T-helper 1 cell treated with Interleukin-12 subunit alpha and Interleukin-12 subunit beta and Interleukin-4 antibody, amounts not matched to agents 30 ng/mL and 1 ng/mL, for 36 hours (primary cell): ENCODE data around the gene DRG2. TPM values are rescaled to one million over a fixed set of nuclear protein-coding genes. Genes with fewer than 3 reads are reported as not detected.

Experiments
- intact Hi-C: fragments of 100-400 bp; cut with micrococcal nuclease; formaldehyde crosslinking; loops from one replicate; pipeline ENCODE4 v1.15.1; 2024
- total RNA-seq: library from RNA; stranded (reverse); gene quantifications from 2 replicates; pipeline ENCODE4 v1.2.3, GENCODE V29; 2022

DRG2 gene
- total RNA-seq, 1 donor from 2014 or later: 62.4 TPM

GRCh38 chr17:18074566-18075272 lies 13.0 kb upstream of the DRG2 start:
- intact Hi-C loops: no loop called here

GRCh38 chr17:18076936-18077335 lies 10.8 kb upstream of the DRG2 start:
- intact Hi-C loops: no loop called here

GRCh38 chr17:18079543-18079942 lies 8.2 kb upstream of the DRG2 start:
- intact Hi-C loops: no loop called here

DNA sequence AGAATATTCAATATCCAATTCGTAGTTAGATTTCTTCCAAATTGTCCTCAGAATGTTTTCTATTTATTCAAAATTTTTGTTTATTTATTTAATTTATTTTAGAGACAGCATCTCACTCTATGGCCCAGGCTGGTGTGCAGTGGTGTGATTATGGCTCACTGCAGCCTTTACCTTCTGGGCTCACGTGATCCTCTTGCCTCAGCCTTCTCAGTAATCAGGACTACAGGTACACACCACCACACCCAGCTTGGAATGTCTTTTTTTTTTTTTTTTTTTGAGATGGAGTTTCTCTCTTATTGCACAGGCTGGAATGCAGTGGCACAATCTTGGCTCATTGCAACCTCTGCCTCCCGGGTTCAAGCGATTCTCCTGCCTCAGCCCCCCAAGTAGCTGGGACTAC lies 3.5 kb upstream of the DRG2 start:
- intact Hi-C loops: no loop called here

DNA sequence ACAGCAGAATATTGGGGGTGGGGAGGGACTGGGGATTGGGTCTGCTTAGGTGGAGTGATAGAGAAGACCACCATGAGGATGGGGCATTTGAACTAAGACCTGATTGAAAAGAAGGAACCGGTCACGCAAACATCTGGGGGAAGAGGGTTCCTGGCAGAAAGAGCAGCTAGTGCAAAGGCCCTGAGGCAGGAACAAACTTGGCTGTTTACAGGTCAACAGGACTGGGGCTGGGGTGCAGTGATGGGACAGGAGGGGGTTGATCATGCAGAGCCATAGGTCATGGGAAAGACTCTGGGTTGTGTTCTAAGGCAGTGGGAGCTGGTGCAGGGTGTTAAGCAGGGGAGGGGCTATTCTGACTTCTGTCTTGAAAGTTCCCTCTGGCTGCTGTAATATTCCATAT lies 1.9 kb downstream of the DRG2 start:
- intact Hi-C loops: no loop called here

- intact Hi-C loops: no loop called here
Measured at GRCh38 chr17:18093616-18094408, 6.1 kb downstream of the DRG2 start.

DNA sequence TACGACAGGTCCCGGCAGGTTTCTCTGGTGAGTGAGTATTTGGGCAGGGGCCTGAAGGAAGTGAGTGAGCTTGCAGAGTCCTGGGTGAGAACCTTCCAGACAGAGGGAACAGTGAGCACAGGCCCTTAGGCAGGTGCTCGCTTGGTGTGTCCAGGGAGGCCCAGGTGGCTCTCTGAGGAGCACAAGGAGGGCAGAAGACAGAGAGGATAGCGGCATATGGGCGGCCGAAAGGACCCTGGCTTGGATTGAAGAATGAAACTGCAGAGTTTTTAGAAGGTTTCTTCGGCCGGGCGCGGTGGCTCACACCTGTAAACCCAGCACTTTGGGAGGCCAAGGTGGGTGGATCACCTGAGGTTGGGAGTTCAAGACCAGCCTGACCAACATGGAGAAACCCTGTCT lies 6.7 kb downstream of the DRG2 start:
- intact Hi-C loops: no loop called here

DNA sequence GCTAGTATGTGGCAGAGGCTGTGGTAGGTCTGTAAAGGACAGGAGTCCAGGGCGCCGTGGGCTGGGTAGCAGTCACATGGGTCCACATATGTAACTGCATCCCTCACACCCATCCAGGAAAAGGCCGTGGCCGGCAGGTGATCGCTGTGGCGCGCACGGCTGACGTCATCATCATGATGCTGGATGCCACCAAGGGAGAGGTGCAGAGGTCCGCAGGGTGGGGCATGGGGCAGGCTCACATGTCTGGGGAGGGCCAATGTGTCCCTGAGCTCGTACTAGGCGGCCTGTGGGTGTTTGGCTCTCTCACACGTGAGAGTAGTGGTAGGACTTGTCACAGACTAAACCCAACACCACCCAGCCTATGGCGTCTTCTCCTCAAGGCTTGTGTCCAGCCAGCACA lies 11.8 kb downstream of the DRG2 start:
- intact Hi-C loops: no loop called here

DNA sequence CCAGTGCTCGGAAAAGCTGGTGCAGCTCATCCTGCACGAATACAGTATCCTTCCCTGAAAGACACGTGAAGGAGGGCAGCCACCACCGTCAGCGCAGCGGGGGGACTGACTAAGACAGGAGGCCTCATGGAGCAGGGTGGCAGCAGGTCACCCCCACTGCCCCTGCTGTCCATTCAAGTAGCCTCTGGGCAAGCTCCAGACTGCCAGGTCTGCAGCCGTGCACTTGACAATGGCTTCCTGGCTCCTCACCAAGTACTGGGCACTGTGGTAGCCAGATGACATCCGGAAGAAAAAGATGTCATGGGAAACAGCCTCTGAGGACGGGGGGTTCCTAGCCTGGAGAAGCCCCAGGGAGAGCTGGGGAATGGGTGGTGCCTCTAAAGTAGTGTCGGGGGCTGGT lies 12.9 kb downstream of the DRG2 start:
- intact Hi-C loops: no loop called here

- intact Hi-C loops: no loop called here
Measured at GRCh38 chr17:18101828-18102227, 14.1 kb downstream of the DRG2 start.

GRCh38 chr17:18102640-18103039 lies 14.9 kb downstream of the DRG2 start:
- intact Hi-C loops: no loop called here

DNA sequence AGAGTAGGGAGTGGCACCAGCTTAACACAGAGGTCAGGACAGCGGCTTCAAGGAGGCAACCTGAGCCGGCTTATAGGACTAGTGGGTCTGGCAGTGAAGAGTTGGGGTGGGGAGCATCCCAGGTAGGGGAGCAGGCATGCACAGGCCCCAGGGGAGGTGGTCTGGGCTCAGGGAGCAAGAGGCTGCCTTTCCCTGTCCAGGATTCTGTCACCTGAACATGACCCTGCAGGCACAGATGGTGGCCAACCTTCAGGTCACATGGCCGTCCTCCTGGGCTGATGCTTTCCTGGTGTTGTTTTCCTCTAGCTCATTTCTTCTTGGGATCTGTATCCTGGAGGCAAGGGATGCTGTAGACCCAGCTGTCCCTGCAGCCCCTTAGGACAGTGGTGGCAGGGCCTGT lies 17.3 kb downstream of the DRG2 start:
- intact Hi-C loops: no loop called here

GRCh38 chr17:18105595-18105994 lies 17.8 kb downstream of the DRG2 start:
- intact Hi-C loops: no loop called here

DNA sequence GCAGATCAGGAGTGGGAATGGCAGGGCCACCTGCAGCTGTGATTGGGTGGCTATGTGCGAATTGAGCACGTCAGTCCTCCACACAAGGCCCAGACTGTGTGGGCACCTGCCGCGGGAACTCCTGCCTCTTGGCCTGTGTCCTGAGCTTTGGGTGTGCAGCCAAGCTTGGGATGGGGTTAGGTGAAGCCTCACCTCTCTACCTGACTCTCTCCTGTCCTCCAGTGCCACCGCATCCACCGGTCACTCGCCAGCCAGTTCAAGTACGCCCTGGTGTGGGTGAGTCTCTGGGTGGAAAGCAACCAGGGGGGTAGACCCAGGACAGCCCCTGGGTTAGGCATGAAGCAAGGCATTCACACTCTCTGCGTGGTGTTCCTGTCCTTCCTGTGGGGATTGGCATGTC lies 18.5 kb downstream of the DRG2 start:
- intact Hi-C loops: no loop called here

DNA sequence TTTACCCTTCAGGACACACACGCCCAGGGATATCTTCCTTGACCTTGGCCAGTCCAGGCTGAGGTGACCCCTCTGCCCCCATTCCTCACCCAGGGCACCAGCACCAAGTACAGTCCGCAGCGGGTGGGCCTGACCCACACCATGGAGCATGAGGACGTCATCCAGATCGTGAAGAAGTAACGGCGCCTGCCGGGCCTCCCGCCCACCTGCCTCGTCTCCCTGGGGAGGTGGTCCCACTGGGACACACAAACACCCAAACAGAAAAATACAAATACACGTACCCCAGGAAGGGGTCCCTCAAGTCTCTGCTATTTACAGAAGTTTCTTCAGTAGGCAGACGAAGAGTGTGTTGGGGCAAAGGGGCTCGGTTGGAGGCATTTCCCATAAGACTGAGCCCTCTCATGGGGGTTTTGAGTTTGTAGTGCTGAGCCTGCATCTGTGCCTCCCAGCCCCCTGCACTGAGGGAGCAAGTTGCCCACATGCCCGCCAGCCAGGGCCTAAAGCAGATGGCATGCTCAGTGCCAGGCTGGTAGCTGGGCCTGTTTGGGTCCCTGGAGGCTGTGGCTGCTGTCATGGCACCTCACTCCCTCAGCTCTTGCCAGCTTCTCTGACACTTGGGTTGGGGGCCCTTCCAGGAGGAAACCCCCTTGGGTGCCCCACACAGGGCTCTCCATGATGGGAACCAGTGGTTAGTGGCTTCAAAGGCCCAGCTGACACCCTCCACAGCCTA lies 19.5 kb downstream of the DRG2 start:
- intact Hi-C loops: no loop called here

GRCh38 chr17:18107971-18108370 lies 20.2 kb downstream of the DRG2 start:
- intact Hi-C loops: no loop called here

DNA sequence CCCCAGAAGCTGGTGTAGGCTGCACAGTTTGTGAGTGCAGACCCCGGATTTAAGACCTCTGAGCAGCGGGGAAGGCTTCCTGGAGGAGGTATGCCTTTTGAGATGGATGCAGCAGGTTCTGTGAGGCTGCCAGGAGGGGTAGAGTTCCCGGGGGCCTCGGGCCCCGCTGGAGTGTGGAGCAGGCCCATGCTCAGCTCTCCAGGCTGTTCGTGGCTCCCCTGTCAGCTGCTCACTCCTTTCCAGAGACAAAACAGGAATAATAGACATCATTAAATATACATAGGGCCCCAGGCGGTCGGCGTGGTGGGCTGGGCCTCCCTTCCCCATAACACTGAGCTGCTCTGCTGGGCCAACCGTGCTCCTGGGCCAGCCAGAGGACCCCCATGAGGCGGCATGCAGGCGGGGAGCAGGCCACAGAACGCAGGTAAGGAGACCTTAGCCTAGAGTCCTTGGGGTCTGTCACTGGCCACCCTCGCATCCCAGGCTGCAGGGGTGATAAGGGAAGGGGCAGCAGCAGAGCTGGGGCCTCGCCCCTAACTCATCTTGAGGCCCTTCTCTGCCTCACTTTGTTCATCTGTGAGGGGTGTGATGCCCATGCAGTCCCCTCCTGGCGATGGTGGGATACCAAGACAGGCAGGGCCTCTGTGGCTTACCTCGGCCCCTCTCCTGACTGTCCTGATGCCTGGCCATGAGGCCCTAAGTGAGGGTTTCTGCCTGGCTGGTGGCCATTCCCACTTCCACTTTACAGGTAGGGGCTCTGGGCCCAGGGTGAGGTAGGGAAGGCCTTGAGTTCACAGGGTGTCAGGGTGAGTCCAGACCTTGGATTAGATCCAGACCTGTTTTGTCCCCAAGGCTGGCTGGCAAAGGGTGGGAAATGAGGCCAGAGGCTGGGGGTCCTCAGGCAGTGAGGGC lies 20.9 kb downstream of the DRG2 start, which contains the start of gene MYO15A:
Gene MYO15A (plus strand): TSS at position 356 of the 912 bp plus-strand sequence. CDS start 10,045 bp downstream, outside the sequence.
- intact Hi-C loops: no loop called here

DNA sequence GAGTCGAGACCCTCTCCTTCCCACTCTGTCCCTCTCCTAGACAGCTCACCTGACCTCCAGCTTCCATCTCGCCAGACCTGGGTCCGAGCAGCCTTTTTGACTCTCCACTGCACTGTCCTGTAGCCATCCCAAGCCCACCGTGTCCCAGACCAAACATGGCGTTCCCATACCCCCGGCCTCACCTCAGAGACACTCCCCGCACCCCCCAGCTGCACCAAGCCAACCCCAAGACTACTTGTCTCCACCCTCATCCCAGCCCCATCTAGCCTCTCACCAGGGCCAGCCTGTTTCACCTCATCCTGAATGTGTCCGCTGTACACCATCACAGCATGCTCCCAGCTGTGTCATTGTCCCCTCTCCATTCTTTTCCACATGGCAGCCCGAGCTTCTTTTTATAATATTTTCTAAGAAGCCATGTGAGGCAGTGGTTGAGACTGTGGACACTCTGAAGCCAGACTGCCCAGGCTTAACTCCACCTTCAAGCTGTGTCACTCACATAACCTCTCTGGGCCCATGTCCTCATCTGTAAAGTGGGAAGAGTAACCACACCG lies 22.3 kb downstream of the DRG2 start:
- intact Hi-C loops: no loop called here

DNA sequence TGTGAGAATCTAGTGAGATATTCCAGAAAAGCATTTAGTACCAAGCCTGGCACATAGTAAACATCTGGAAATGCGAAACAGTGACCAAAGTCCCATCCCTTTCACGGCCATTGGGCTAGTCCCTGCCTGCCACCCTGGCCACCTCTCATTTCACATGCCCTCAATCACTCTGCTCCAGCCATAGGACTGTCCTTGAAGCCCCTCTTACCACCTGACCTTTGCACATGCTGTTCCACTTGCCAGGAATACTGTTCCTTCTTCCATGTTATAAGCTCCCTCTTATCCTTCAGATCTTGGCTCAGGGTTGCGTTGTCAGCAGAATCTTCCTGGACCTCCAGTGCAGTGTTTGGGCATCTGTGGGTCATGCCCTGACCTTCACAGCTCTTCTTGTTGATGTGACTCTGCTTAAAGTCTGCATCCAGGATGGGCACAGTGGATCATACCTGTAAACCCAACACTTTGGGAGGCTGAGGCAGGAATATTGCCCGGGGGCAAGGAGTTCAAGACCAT lies 22.9 kb downstream of the DRG2 start:
- intact Hi-C loops: no loop called here

- intact Hi-C loops: no loop called here
Measured at GRCh38 chr17:18111330-18111971, 23.7 kb downstream of the DRG2 start.
